Measurements from ENCODE around the gene WNT7A. TPM values are rescaled to one million over a fixed set of nuclear protein-coding genes. Genes with fewer than 3 reads are reported as not detected.

Gene WNT7A
- total RNA-seq, 1 donor from 2014 or later, result 9.0 TPM

DNA sequence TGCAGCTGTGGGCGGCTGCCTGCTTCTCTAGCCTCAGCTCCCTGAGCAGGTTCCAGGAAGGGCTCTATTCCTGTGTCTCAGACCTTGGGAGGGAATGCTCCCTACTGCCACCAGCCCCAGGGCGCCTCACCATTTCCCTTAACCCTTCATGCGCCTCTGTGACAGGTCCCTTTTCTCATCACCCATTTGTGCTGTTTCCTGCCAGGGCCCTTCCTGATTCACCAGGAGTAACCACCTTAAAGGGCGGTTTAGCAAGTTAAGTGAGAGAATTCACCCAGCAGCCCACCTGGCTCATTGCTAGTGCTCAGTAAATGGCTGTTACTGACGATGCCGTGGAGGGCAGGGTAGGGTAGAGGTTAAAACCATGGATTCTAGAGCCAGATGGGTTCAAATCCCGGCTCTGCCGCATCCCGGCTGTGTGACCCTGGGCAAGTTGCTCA lies 87.8 kb downstream of the WNT7A start:
- DNase-seq, result no peak

DNA sequence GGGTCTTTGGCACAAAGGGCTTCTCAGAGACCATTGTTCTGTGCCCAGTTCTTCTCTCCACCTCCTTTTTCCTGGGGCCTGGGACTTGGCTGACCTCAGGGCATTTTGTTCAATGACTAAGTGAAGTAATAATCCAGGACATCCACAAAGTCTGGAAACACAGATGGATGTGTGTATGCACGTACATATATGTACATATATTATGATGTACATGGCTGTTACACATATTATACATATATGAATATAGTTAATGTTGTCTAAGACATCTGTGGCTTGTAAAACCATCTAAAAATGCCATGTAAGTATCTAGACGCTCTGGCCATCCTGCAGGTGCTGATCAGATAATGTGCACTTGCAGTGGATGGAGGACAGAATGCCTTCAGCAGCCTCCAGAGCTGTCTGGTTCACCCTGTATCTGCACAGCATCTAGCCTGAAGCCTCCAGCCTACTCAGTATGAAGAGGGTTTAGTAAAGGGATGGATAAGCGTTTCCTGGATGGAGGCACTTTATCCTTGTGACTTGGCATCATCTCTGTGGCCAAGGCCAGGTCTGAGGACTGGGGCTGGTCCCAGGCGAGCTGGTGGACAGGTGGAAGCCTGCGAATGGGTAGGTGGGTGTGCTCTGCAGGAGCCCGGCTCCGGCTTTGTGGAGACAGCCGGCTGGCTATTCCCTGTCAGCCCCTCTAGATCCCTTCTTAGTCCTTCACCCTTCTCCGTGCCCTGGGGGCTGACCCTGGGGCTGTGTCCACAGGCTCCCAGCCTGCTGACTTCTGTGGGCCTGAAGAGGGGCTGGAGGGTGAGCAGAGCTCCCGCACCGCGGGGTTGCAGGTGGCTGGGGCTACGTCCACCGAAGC lies 88.4 kb downstream of the WNT7A start:
- no peak for DNase-seq

GRCh38 chr3:13790376-13791197 lies 89.3 kb downstream of the WNT7A start:
- no peak for DNase-seq

GRCh38 chr3:13788522-13789424 lies 91.1 kb downstream of the WNT7A start:
- no peak for DNase-seq

- no peak for DNase-seq
Observed at GRCh38 chr3:13787533-13788132, 92.2 kb downstream of the WNT7A start.

DNA sequence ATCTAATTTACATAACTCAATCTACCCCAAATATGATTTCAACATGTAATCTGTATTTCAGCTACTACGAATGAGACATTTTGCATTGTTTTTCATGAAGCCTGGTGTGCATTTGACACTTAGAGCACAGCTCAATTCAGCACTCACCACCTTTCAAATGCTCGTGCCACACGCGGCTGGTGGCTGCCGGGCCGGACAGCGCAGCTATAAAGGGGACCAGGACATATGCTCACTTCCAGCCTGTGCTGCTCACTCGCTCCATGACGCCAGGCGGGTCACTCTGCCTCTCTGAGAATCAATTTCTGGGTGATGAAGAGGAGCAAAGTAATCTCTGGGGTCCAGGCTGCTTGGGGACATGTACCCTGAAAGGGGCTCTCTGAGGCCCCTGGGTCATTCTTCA lies 93.1 kb downstream of the WNT7A start:
- DNase-seq, result no peak

DNA sequence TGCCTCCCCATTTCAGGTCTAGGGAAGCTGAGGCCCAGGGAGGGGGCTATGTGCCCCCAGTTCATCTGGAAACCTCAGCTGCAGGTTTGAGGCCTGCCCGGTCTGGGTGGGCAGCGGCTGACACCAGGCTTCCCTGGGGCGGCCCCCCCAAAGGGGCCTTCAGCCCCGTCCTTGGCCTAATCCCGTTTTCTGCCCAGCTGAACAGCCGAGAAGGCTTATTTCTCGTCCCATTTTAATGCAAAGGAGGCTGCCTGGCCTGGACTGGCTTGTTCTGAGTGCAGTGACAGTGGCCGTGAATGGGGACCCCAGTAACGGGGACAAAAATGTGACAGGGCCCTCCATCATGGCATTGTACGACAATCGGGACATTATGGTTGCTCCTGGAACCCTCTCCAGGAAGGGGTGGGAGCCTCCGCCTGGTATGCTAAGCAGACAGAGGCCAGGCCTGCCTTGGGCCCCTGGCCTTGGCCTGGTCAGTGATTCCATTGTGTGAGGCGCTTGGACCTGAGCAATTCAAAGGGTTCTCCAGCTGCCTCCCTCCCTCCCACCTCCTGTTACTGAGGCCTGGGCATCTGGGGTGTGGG lies 93.9 kb downstream of the WNT7A start:
- no peak for DNase-seq

- no peak for DNase-seq
Observed at GRCh38 chr3:13785351-13785750, 94.5 kb downstream of the WNT7A start.

- DNase-seq, result no peak
Observed at GRCh38 chr3:13783476-13783875, 96.4 kb downstream of the WNT7A start.

GRCh38 chr3:13782501-13782900 lies 97.4 kb downstream of the WNT7A start:
- peak; percentile 32 for DNase-seq

- DNase-seq, result no peak
Observed at GRCh38 chr3:13781417-13781816, 98.5 kb downstream of the WNT7A start.

DNA sequence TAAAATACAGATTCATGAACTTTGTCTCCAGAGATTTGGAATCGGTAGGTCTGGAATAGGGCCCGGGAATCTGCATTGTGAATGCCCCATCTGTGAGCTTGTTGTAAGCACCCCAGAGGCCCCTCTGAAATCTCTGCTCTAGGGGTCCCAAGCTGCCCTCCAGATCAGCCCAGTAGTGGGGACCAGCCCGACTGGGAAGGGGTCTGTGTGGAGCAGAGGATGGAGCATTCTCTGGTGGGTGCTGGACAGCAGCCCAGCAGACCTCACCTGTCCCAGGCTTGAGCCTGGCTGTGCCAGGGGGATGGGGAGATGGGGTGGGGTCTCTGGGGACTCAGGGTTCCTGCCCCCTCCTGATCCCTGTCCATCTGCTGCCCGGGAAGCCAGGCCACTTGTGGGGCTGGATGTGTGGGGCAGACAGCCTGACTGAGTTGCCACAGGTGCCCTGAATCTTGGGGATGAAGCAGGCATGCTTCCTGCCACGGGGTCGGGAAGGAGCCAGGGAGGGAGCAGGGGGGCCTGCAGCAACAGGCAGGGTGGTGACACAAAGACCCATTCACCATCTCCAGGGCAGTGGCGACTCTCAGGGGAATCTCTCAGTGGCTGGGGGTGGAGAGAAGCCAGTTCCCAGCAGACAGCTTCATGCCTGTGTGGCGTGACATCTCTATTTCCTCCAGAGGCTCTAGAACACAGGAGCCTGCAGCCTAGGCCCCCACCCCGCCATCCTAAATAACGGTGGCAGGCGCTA lies 99.3 kb downstream of the WNT7A start:
- no peak for DNase-seq

DNA sequence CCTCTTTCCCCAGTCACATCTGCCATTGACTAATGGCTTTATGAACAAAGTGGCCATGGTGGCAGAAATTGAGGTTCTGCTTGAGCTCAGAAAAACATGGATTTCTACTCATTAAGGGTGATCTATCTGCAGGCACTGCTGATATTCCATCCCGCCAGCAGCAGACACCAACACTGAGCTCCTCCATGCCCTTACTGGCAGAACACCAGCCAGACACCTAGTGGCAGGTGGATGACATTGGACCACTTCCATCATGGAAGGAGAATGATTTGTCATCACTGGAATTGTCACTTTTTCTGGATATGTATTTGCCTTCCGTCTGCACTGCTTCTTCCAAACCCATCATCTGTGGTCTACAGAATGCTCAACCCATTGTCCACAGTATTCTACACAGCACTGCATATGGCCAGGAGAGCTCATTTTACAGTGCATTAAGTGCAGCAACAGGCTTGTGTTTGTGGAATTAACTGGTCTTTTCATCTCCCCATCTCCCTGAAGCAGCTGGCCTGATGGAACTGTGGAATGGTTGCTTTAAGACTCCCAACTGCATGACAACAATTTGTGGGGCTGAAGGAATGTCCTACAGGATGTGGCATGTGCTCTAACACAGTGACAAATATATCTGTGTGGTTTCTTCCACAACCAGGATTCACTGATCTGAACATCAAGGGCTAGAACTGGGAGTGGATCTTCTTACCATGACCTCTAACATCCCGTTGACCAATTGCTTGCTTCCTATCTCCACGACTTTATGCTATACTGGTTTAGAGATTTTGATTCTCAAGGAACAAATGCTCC lies 103.4 kb downstream of the WNT7A start:
- DNase-seq, result no peak

GRCh38 chr3:13772885-13773745 lies 106.8 kb downstream of the WNT7A start:
- DNase-seq, result no peak

DNA sequence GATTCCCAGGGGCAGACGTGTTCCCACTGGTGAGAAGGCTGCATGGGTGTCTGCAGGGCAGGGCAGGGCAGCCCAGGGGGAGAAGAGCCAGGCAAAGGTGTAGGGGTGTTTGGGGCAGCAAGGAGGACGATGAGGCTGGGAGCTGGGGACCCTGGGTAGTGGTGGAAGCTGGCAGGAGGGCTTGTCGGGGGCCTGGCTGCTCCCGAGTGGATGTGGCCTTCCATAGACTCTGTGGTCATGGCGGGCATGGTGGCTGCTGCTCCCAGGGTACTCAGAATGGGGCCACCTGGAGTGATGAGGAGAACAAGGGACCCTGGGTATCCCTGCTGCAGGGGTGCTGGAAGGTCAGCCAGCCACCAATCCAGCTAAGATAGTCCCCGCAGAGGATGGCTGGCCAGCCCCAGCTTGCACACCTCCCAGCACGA lies 107.5 kb downstream of the WNT7A start:
- no peak for DNase-seq

- no peak for DNase-seq
Observed at GRCh38 chr3:13771496-13771895, 108.4 kb downstream of the WNT7A start.

GRCh38 chr3:13770170-13771169 lies 109.4 kb downstream of the WNT7A start:
- DNase-seq, result no peak

- DNase-seq, result no peak
Observed at GRCh38 chr3:13769422-13769821, 110.4 kb downstream of the WNT7A start.

All from occipital lobe (tissue), 2 donors.